Parathyroid adenoma (tissue), 2 donors: Measurements from ENCODE around the gene CHRNA7.

ENCODE experiments used
- H2AFZ ChIP-seq: fragments of 300-600 bp; sonication (generic); one replicate; pipeline ENCODE4 v1.7.0; 2017; ENCODE audit warnings: antibody characterized with exemption, mild to moderate bottlenecking
- H3K27ac ChIP-seq: fragments of 300-600 bp; sonication (generic); one replicate; pipeline ENCODE4 v1.7.0; 2017
- H3K27me3 ChIP-seq: fragments of 300-600 bp; sonication (generic); one replicate; pipeline ENCODE4 v1.7.0; 2017; ENCODE audit warnings: low read length; ENCODE audit not compliant: control insufficient read depth, insufficient read depth
- H3K36me3 ChIP-seq: fragments of 300-600 bp; sonication (generic); one replicate; pipeline ENCODE4 v1.7.0; 2017; ENCODE audit warnings: low read length; ENCODE audit not compliant: control insufficient read depth, insufficient read depth
- H3K4me1 ChIP-seq: fragments of 300-600 bp; sonication (generic); one replicate; pipeline ENCODE4 v1.7.0; 2017; ENCODE audit warnings: control low read depth
- H3K4me2 ChIP-seq: fragments of 300-600 bp; sonication (generic); one replicate; pipeline ENCODE4 v1.7.0; 2017; ENCODE audit warnings: low read length
- H3K4me3 ChIP-seq: fragments of 300-600 bp; sonication (generic); one replicate; pipeline ENCODE4 v1.7.0; 2017; ENCODE audit warnings: low read depth, low read length
- H3K79me2 ChIP-seq: fragments of 300-600 bp; sonication (generic); one replicate; pipeline ENCODE4 v1.7.0; 2017; ENCODE audit warnings: control low read depth
- H3K9ac ChIP-seq: fragments of 300-600 bp; sonication (generic); one replicate; pipeline ENCODE4 v1.7.0; 2017; ENCODE audit warnings: mild to moderate bottlenecking
- H3K9me3 ChIP-seq: fragments of 300-600 bp; sonication (generic); one replicate; pipeline ENCODE4 v1.7.0; 2017; ENCODE audit warnings: low read length; ENCODE audit not compliant: control insufficient read depth
- CTCF ChIP-seq: fragments of 300-600 bp; sonication (generic); IDR thresholded peaks from one replicate; pipeline ENCODE4 v1.7.0; 2017; ENCODE audit warnings: antibody characterized with exemption, mild to moderate bottlenecking
- donor health status: primary hyperparathyroidism.

The CHRNA7 gene

GRCh38 chr15:32091505-32092380, 61.4 kb downstream of the CHRNA7 start:
- H3K9me3 ChIP-seq: no peaks in the 10 kb centered on the region
- no peaks in the 10 kb centered on the region for H3K36me3 ChIP-seq
- H3K79me2 ChIP-seq: no peaks in the 10 kb centered on the region
- no peak for TF ChIP-seq CTCF
- no peak overlapping the region for H3K4me2 ChIP-seq
- H3K9ac ChIP-seq: no peak overlapping the region
- peak overlapping the region; percentile 34 for H2AFZ ChIP-seq
- no peak overlapping the region for H3K27ac ChIP-seq
- H3K4me1 ChIP-seq: no peaks in the 10 kb centered on the region
- H3K4me3 ChIP-seq: no peak overlapping the region
- H3K27me3 ChIP-seq: no peaks in the 10 kb centered on the region

DNA sequence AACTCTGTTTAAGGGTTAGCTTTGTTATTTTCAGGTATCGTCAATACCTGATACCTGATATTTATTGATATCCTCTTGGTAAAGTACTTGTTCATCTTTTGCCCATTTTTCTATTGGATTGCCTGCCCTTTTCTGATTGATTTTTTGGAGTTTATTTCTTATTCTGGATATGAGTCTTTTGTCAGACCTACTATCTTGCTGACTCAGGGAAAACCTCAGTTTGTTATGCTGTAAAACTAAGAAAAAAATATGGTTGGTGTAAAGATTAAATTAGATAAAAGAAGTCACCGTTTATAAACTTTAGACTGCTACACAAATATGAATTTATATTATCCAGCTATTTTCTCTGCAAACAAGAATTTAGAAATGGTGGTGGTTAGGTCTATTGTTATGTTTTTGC, 65.9 kb downstream of the CHRNA7 start:
- Histone ChIP-seq H3K27me3 (no peaks in the 10 kb centered on the region), H3K9me3 (no peaks in the 10 kb centered on the region), H3K4me1 (no peaks in the 10 kb centered on the region), H3K9ac (no peak overlapping the region), H3K79me2 (no peaks in the 10 kb centered on the region), H3K27ac (no peak overlapping the region), H3K36me3 (no peaks in the 10 kb centered on the region), H3K4me3 (no peak overlapping the region), H3K4me2 (no peak overlapping the region), H2AFZ (no peak overlapping the region)
- no peak for TF ChIP-seq CTCF

DNA sequence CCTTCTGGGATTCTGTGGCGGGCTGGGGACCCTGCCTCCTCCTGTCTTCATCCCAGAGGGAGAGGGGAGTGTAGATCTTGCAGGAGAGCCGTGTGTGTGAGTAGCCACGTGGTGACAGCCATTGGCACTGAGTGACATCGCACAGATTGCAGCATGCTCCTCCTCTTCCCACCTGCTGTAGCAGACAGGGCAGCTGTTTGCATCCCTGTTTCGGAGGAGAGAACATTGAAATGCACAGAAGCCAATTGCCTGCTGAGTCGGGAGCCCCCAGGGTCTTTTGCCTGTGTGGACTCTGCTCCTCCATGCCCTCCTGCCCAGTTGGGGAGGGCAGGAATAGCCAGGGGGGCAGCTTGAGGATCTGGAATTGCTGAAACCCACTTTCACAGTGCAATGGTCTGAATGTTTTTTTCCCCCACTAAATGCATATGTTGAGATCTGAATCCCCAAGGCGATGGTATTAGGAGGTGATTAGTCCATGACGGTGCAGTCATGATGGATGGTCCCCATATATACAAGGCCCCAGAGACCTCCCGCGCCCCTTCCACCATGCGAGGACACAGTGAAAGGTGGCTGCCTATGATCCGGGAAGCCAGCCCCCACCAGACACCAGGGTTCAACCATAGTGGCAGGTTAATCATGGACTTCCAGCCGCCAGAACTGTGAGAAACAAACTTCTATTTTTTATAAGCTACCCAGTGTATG, 66.8 kb downstream of the CHRNA7 start:
- Histone ChIP-seq H3K27ac (no peak overlapping the region), H2AFZ (no peak overlapping the region), H3K4me1 (no peaks in the 10 kb centered on the region), H3K4me3 (no peak overlapping the region), H3K36me3 (no peaks in the 10 kb centered on the region), H3K9ac (no peak overlapping the region), H3K79me2 (no peaks in the 10 kb centered on the region), H3K9me3 (no peaks in the 10 kb centered on the region), H3K4me2 (no peak overlapping the region), H3K27me3 (no peaks in the 10 kb centered on the region)
- TF ChIP-seq CTCF: no peak

- no peaks in the 10 kb centered on the region for H3K4me1 ChIP-seq
- H3K27me3 ChIP-seq: no peaks in the 10 kb centered on the region
- H3K4me2 ChIP-seq: no peak overlapping the region
- no peaks in the 10 kb centered on the region for H3K79me2 ChIP-seq
- no peak overlapping the region for H3K27ac ChIP-seq
- no peak overlapping the region for H3K4me3 ChIP-seq
- no peaks in the 10 kb centered on the region for H3K36me3 ChIP-seq
- no peak overlapping the region for H2AFZ ChIP-seq
- H3K9me3 ChIP-seq: no peaks in the 10 kb centered on the region
- H3K9ac ChIP-seq: no peak overlapping the region
- TF ChIP-seq CTCF: no peak
Observed at GRCh38 chr15:32098033-32098432, 67.7 kb downstream of the CHRNA7 start.
